K562 (cell line): ENCODE data around the gene MTLN. TPM values are rescaled to one million over a fixed set of nuclear protein-coding genes. Genes with fewer than 3 reads are reported as not detected.

Source experiments
- BRD4 ChIP-seq: fragments of 200-600 bp; sonication (generic); IDR thresholded peaks from 2 replicates; pipeline ENCODE4 v1.6.1; 2017; ENCODE audit warnings: inconsistent platforms
- DMBX1 ChIP-seq: fragments of 250-450 bp; sonication (Bioruptor Pico); IDR thresholded peaks from 2 replicates; pipeline ENCODE4 v1.8.0; 2022; ENCODE audit warnings: inconsistent platforms, mild to moderate bottlenecking, moderate library complexity, borderline replicate concordance
- NR4A1 ChIP-seq, 2 experiments: fragments of 250-450 bp in 1 of 2; fragments of 450-650 bp in 1 of 2; sonication (Bioruptor Pico) in 1 of 2; IDR thresholded peaks; 2 replicates each; pipeline versions ENCODE4 v1.4.0 to v1.6.1; 2016 to 2020; ENCODE audit warnings: mild to moderate bottlenecking in 2 of 2, missing compliant biosample characterization in 1 of 2, missing genetic modification characterization in 1 of 2, moderate library complexity in 1 of 2
- RB1 ChIP-seq: fragments of 450-650 bp; IDR thresholded peaks from 2 replicates; pipeline ENCODE4 v1.6.1; 2017; ENCODE audit warnings: low read depth, mild to moderate bottlenecking
- TAF7 ChIP-seq: fragments of 450-650 bp; IDR thresholded peaks from 2 replicates; pipeline ENCODE4 v1.6.1; 2016; ENCODE audit warnings: missing genetic modification characterization, missing compliant biosample characterization
- TBP ChIP-seq: optimal IDR thresholded peaks from 2 replicates; pipeline ENCODE3; 2011; ENCODE audit warnings: low read depth, low read length, improper control_type of control experiment
- ZBTB1 ChIP-seq: sonication (generic); formaldehyde crosslinking; IDR thresholded peaks from 2 replicates; pipeline ENCODE4 v1.8.1; 2023; ENCODE audit warnings: missing genetic modification reagents, low read depth, mild to moderate bottlenecking, borderline replicate concordance
- ZBTB7A ChIP-seq: IDR thresholded peaks from 2 replicates; pipeline ENCODE4 v1.6.1; 2011; ENCODE audit warnings: low read depth, mild to moderate bottlenecking, low read length, moderate library complexity, borderline replicate concordance; ENCODE audit not compliant: control insufficient read depth
- ZC3H8 ChIP-seq: fragments of 450-650 bp; IDR thresholded peaks from 2 replicates; pipeline ENCODE4 v1.6.1; 2017
- ZNF583 ChIP-seq: fragments of 250-450 bp; sonication (Bioruptor Pico); IDR thresholded peaks from 2 replicates; pipeline ENCODE4 v1.4.0; 2020
- polyA plus RNA-seq, 8 experiments: library from polyadenylated mRNA; depleted of rRNA in 4 of 8; stranded (reverse) in 5 of 8; unstranded in 3 of 8; fragments of >200 nt; fragmentation: Nextera tagmentation in 2 of 8; fragmentation: Illumina TruSeq in 1 of 8; extraction: Ambion mirVana in 2 of 8; extraction: Trizol in 1 of 8; gene quantifications; 2 replicates each; pipeline versions ENCODE4 v1.2.1 to v1.2.3, GENCODE V29; 2011 to 2014; ENCODE audit warnings: inconsistent platforms in 1 of 8, missing spikeins in 1 of 8
- total RNA-seq, 7 experiments: library from RNA; depleted of rRNA in 6 of 7; stranded (reverse); fragments of >200 nt in 6 of 7; fragmentation: Illumina TruSeq in 2 of 7; extraction: Trizol in 2 of 7; gene quantifications; 2 replicates each; pipeline versions ENCODE4 v1.2.1 to v1.2.3, GENCODE V29; 2011 to 2021; ENCODE audit warnings: low replicate concordance in 1 of 7
- TF ChIP-seq, protein P1 (sequence below): fragments of 450-650 bp; IDR thresholded peaks from 2 replicates; pipeline ENCODE4 v1.6.1; 2017; ENCODE audit warnings: antibody characterized with exemption, mild to moderate bottlenecking
- TF ChIP-seq, protein P2 (sequence below): fragments of 450-650 bp; conservative IDR thresholded peaks from 2 replicates; pipeline ENCODE4 v1.6.1; 2016; ENCODE audit warnings: missing genetic modification characterization, low read depth, mild to moderate bottlenecking, missing compliant biosample characterization, moderate library complexity
- TF ChIP-seq, protein P3 (sequence below): sonication (generic); formaldehyde crosslinking; IDR thresholded peaks from 2 replicates; pipeline ENCODE4 v1.8.0; 2022; ENCODE audit warnings: missing genetic modification reagents, mild to moderate bottlenecking, moderate library complexity, borderline replicate concordance
- TF ChIP-seq, protein P4 (sequence below): sonication (generic); formaldehyde crosslinking; IDR thresholded peaks from 2 replicates; pipeline ENCODE4 v1.8.1; 2023; ENCODE audit warnings: missing genetic modification reagents, mild to moderate bottlenecking, borderline replicate concordance

MTLN gene
- total and polyA plus RNA-seq, 9 of the 15 experiments (the other 6 are each of a cell fraction or from before 2014, with no cell fraction given): 7.3 to 129 (median 39.4) TPM

DNA sequence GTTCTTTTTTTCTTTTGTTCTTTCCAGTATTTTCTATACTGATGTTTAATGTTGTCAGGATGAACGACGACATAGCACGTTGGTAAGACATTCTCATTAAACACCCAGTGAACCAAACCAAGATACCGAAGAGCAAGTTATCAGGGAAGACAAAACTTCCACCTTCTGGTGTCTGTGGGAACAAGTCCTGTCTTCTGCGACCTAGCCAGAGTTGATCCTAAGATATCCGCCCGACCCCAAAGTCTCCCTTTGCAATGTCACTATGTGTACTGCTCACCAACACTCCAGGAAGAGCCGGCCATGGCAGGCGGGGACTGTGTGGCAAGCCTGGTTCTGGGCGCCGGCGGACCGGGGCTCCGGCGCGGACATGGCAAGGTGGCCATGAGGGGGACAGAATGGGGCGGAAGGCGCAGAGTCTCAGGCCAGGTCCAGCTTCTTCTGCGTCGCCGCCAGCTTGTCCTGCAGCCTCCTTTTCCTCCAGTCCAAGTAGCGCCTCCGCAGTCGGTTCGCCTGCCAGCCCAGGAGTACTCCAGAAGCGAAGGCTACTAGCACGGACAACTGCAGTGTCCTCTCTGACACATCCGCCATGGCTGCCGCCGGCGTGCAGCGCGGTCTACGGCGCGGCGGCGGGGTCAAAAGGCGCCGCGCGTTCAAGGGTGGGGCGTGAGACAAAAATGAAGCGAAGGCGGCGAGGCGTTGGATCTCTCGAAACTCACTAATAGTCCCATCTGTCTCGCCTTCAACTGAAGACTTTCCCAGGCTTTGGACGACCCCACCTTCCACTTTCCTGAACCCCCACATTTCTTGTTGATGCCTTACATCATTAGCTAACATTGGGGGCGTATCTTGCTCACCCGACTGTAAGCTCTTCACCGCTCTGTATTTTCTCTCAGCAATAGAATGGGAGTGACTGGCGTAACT is at the start of gene MTLN (continued):
- TF ChIP-seq, protein P1, sequence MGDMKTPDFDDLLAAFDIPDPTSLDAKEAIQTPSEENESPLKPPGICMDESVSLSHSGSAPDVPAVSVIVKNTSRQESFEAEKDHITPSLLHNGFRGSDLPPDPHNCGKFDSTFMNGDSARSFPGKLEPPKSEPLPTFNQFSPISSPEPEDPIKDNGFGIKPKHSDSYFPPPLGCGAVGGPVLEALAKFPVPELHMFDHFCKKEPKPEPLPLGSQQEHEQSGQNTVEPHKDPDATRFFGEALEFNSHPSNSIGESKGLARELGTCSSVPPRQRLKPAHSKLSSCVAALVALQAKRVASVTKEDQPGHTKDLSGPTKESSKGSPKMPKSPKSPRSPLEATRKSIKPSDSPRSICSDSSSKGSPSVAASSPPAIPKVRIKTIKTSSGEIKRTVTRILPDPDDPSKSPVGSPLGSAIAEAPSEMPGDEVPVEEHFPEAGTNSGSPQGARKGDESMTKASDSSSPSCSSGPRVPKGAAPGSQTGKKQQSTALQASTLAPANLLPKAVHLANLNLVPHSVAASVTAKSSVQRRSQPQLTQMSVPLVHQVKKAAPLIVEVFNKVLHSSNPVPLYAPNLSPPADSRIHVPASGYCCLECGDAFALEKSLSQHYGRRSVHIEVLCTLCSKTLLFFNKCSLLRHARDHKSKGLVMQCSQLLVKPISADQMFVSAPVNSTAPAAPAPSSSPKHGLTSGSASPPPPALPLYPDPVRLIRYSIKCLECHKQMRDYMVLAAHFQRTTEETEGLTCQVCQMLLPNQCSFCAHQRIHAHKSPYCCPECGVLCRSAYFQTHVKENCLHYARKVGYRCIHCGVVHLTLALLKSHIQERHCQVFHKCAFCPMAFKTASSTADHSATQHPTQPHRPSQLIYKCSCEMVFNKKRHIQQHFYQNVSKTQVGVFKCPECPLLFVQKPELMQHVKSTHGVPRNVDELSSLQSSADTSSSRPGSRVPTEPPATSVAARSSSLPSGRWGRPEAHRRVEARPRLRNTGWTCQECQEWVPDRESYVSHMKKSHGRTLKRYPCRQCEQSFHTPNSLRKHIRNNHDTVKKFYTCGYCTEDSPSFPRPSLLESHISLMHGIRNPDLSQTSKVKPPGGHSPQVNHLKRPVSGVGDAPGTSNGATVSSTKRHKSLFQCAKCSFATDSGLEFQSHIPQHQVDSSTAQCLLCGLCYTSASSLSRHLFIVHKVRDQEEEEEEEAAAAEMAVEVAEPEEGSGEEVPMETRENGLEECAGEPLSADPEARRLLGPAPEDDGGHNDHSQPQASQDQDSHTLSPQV: 0 out of 2 replicates have a peak, but pooled peaks have one; percentile 36
- peak; percentile 88 for TF ChIP-seq RB1
- TF ChIP-seq, protein P2, sequence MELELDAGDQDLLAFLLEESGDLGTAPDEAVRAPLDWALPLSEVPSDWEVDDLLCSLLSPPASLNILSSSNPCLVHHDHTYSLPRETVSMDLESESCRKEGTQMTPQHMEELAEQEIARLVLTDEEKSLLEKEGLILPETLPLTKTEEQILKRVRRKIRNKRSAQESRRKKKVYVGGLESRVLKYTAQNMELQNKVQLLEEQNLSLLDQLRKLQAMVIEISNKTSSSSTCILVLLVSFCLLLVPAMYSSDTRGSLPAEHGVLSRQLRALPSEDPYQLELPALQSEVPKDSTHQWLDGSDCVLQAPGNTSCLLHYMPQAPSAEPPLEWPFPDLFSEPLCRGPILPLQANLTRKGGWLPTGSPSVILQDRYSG (tag): peak; percentile 37; the same call in 1 of the 2 replicates
- TF ChIP-seq, protein P3, sequence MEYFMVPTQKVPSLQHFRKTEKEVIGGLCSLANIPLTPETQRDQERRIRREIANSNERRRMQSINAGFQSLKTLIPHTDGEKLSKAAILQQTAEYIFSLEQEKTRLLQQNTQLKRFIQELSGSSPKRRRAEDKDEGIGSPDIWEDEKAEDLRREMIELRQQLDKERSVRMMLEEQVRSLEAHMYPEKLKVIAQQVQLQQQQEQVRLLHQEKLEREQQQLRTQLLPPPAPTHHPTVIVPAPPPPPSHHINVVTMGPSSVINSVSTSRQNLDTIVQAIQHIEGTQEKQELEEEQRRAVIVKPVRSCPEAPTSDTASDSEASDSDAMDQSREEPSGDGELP (CRISPR knock-in tag): peak; percentile 74; the same call in 1 of the 2 replicates
- TF ChIP-seq NR4A1 (CRISPR knock-in tag; IDR thresholded peaks at IDR 0.05): 0 out of 2 replicates have a peak, but pooled peaks have one; percentile 47
- TF ChIP-seq NR4A1 (tag; IDR thresholded peaks at IDR 0.05): peak; percentile 54; the same call in 1 of the 2 replicates
- 0 out of 2 replicates have a peak, but pooled peaks have one; percentile 26 for TF ChIP-seq ZBTB7A
- TF ChIP-seq, protein P4, sequence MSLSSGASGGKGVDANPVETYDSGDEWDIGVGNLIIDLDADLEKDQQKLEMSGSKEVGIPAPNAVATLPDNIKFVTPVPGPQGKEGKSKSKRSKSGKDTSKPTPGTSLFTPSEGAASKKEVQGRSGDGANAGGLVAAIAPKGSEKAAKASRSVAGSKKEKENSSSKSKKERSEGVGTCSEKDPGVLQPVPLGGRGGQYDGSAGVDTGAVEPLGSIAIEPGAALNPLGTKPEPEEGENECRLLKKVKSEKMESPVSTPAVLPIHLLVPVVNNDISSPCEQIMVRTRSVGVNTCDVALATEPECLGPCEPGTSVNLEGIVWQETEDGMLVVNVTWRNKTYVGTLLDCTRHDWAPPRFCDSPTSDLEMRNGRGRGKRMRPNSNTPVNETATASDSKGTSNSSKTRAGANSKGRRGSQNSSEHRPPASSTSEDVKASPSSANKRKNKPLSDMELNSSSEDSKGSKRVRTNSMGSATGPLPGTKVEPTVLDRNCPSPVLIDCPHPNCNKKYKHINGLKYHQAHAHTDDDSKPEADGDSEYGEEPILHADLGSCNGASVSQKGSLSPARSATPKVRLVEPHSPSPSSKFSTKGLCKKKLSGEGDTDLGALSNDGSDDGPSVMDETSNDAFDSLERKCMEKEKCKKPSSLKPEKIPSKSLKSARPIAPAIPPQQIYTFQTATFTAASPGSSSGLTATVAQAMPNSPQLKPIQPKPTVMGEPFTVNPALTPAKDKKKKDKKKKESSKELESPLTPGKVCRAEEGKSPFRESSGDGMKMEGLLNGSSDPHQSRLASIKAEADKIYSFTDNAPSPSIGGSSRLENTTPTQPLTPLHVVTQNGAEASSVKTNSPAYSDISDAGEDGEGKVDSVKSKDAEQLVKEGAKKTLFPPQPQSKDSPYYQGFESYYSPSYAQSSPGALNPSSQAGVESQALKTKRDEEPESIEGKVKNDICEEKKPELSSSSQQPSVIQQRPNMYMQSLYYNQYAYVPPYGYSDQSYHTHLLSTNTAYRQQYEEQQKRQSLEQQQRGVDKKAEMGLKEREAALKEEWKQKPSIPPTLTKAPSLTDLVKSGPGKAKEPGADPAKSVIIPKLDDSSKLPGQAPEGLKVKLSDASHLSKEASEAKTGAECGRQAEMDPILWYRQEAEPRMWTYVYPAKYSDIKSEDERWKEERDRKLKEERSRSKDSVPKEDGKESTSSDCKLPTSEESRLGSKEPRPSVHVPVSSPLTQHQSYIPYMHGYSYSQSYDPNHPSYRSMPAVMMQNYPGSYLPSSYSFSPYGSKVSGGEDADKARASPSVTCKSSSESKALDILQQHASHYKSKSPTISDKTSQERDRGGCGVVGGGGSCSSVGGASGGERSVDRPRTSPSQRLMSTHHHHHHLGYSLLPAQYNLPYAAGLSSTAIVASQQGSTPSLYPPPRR: 0 out of 2 replicates have a peak, but pooled peaks have one; percentile 55
- TF ChIP-seq TAF7: peak; percentile 84
- TF ChIP-seq ZNF583 (CRISPR knock-in tag): 0 out of 2 replicates have a peak, but pooled peaks have one; percentile 50
- 0 out of 2 replicates have a peak, but pooled peaks have one; percentile 53 for TF ChIP-seq DMBX1
- TF ChIP-seq ZC3H8: no peak
- TF ChIP-seq BRD4: 0 out of 2 replicates have a peak, but pooled peaks have one; percentile 59
- peak; percentile 79 for TF ChIP-seq TBP
- TF ChIP-seq ZBTB1 (CRISPR knock-in tag): 0 out of 2 replicates have a peak, but pooled peaks have one; percentile 54
